WERI-Rb-1 (cell line): ENCODE data around the gene LYPD6B.

Source experiments
- DNase-seq: peaks from one replicate; pipeline ENCODE4 v3.0.0-alpha.2; 2020
- H3K27ac ChIP-seq: fragments of 250-450 bp; sonication (Bioruptor Pico); 2 replicates; pipeline ENCODE4 v1.5.1; 2020; ENCODE audit warnings: mild to moderate bottlenecking, moderate library complexity
- H3K27me3 ChIP-seq: fragments of 250-450 bp; sonication (Bioruptor Pico); 2 replicates; pipeline ENCODE4 v1.5.1; 2021; ENCODE audit warnings: mild to moderate bottlenecking, low read depth, moderate library complexity; ENCODE audit not compliant: insufficient read depth, severe bottlenecking
- H3K36me3 ChIP-seq: fragments of 250-450 bp; sonication (Bioruptor Pico); 2 replicates; pipeline ENCODE4 v1.5.1; 2020; ENCODE audit warnings: mild to moderate bottlenecking, moderate library complexity
- H3K4me3 ChIP-seq: 2 replicates; pipeline ENCODE4 v1.5.1; 2011; ENCODE audit warnings: low read depth, mild to moderate bottlenecking, control low read depth, low read length
- H3K9me3 ChIP-seq: fragments of 250-450 bp; sonication (Bioruptor Pico); 2 replicates; pipeline ENCODE4 v1.5.1; 2021; ENCODE audit warnings: mild to moderate bottlenecking, moderate library complexity; ENCODE audit not compliant: severe bottlenecking
- CTCF ChIP-seq: IDR thresholded peaks from 2 replicates; pipeline ENCODE4 v1.5.1; 2011; ENCODE audit warnings: low read depth, mild to moderate bottlenecking, control low read depth, inconsistent platforms, low read length

Gene LYPD6B

GRCh38 chr2:149132339-149132738 lies 93.8 kb downstream of the LYPD6B start:
- no peak overlapping the region for H3K27ac ChIP-seq
- DNase-seq = no peak
- TF ChIP-seq CTCF = no peak
- no peaks in the 10 kb centered on the region for H3K36me3 ChIP-seq
- H3K4me3 ChIP-seq = no peak overlapping the region
- peaks cover 15% of the 10 kb centered on the region for H3K27me3 ChIP-seq
- no peaks in the 10 kb centered on the region for H3K9me3 ChIP-seq

- H3K27me3 ChIP-seq = peaks cover 15% of the 10 kb centered on the region
- TF ChIP-seq CTCF = no peak
- no peaks in the 10 kb centered on the region for H3K36me3 ChIP-seq
- DNase-seq = no peak
- H3K9me3 ChIP-seq = no peaks in the 10 kb centered on the region
- no peak overlapping the region for H3K4me3 ChIP-seq
- H3K27ac ChIP-seq = no peak overlapping the region
These were observed 94.4 kb downstream of the LYPD6B start for GRCh38 chr2:149132901-149133300.

- no peak overlapping the region for H3K27ac ChIP-seq
- no peak overlapping the region for H3K4me3 ChIP-seq
- H3K9me3 ChIP-seq = no peaks in the 10 kb centered on the region
- DNase-seq = no peak
- no peak for TF ChIP-seq CTCF
- H3K36me3 ChIP-seq = no peaks in the 10 kb centered on the region
- peaks cover 17% of the 10 kb centered on the region for H3K27me3 ChIP-seq
These were observed 95.9 kb downstream of the LYPD6B start for GRCh38 chr2:149134335-149134923.

GRCh38 chr2:149136111-149136510 lies 97.6 kb downstream of the LYPD6B start:
- H3K36me3 ChIP-seq = no peaks in the 10 kb centered on the region
- no peak overlapping the region for H3K4me3 ChIP-seq
- no peak for TF ChIP-seq CTCF
- peaks cover 16% of the 10 kb centered on the region for H3K27me3 ChIP-seq
- no peak overlapping the region for H3K27ac ChIP-seq
- no peaks in the 10 kb centered on the region for H3K9me3 ChIP-seq
- no peak for DNase-seq

GRCh38 chr2:149141046-149141445 lies 102.5 kb downstream of the LYPD6B start:
- H3K4me3 ChIP-seq = no peak overlapping the region
- no peak for DNase-seq
- no peaks in the 10 kb centered on the region for H3K36me3 ChIP-seq
- no peaks in the 10 kb centered on the region for H3K9me3 ChIP-seq
- peaks cover 11% of the 10 kb centered on the region for H3K27me3 ChIP-seq
- TF ChIP-seq CTCF = no peak
- no peak overlapping the region for H3K27ac ChIP-seq

GRCh38 chr2:149143734-149144133 lies 105.2 kb downstream of the LYPD6B start:
- Histone ChIP-seq H3K9me3 (no peaks in the 10 kb centered on the region), H3K36me3 (no peaks in the 10 kb centered on the region), H3K27ac (no peak overlapping the region), H3K27me3 (peaks cover 11% of the 10 kb centered on the region), H3K4me3 (no peak overlapping the region)
- TF ChIP-seq CTCF = no peak
- DNase-seq = no peak
